Activated T-helper 9 cell treated with anti-CD3 and anti-CD28 coated beads, Interleukin-2, amount 50 U/mL, for 16 hours (primary cell): ENCODE measurements around the gene TMEM273.

Source experiments
- DNase-seq: peaks from one replicate; pipeline ENCODE4 v3.0.0-alpha.2; 2020; ENCODE audit warnings: low read depth

Gene TMEM273

GRCh38 chr10:49164559-49165188 lies 23.5 kb downstream of the TMEM273 start:
- DNase-seq: no peak

- DNase-seq: no peak
These were observed 24.4 kb downstream of the TMEM273 start for GRCh38 chr10:49163741-49164140.

- no peak for DNase-seq
These were observed 25.4 kb downstream of the TMEM273 start for GRCh38 chr10:49162761-49163310.

- no peak for DNase-seq
These were observed 26.1 kb downstream of the TMEM273 start for GRCh38 chr10:49162063-49162462.

- no peak for DNase-seq
These were observed 26.7 kb downstream of the TMEM273 start for GRCh38 chr10:49161411-49161997.

GRCh38 chr10:49160814-49161213 lies 27.4 kb downstream of the TMEM273 start:
- no peak for DNase-seq

- no peak for DNase-seq
These were observed 28.1 kb downstream of the TMEM273 start for GRCh38 chr10:49160110-49160509.

GRCh38 chr10:49158915-49159314 lies 29.3 kb downstream of the TMEM273 start:
- no peak for DNase-seq

GRCh38 chr10:49158404-49158803 lies 29.8 kb downstream of the TMEM273 start:
- DNase-seq: no peak

- DNase-seq: no peak
These were observed 31.0 kb downstream of the TMEM273 start for GRCh38 chr10:49157229-49157628.

GRCh38 chr10:49154641-49155040 lies 33.5 kb downstream of the TMEM273 start:
- DNase-seq: no peak

- no peak for DNase-seq
These were observed 34.2 kb downstream of the TMEM273 start for GRCh38 chr10:49153971-49154370.

- no peak for DNase-seq
These were observed 35.1 kb downstream of the TMEM273 start for GRCh38 chr10:49153115-49153514.

GRCh38 chr10:49152663-49153062 lies 35.5 kb downstream of the TMEM273 start:
- DNase-seq: no peak

GRCh38 chr10:49152037-49152436 lies 36.2 kb downstream of the TMEM273 start:
- no peak for DNase-seq

- DNase-seq: no peak
These were observed 36.7 kb downstream of the TMEM273 start for GRCh38 chr10:49151481-49151880.

- no peak for DNase-seq
These were observed 37.2 kb downstream of the TMEM273 start for GRCh38 chr10:49151025-49151445.

- no peak for DNase-seq
These were observed 37.8 kb downstream of the TMEM273 start for GRCh38 chr10:49150426-49150825.

GRCh38 chr10:49149881-49150280 lies 38.3 kb downstream of the TMEM273 start:
- no peak for DNase-seq

GRCh38 chr10:49144058-49144720 lies 44.0 kb downstream of the TMEM273 start:
- DNase-seq: no peak

GRCh38 chr10:49143249-49143648 lies 44.9 kb downstream of the TMEM273 start:
- DNase-seq: no peak

GRCh38 chr10:49141541-49142332 lies 46.5 kb downstream of the TMEM273 start:
- no peak for DNase-seq
